HL-60 (cell line): ENCODE data around the gene DIDO1.

Experiments
- DNase-seq, 2 experiments: peaks; one replicate each; pipeline ENCODE4 v3.0.0-alpha.2; 2010 to 2020; ENCODE audit warnings: low read depth in 1 of 2, low spot score in 1 of 2
- H3K27ac ChIP-seq: fragments of 250-450 bp; sonication (Bioruptor Pico); replicated peaks from 2 replicates; pipeline ENCODE4 v1.5.1; 2020; ENCODE audit warnings: mild to moderate bottlenecking, moderate library complexity
- H3K27me3 ChIP-seq: fragments of 250-450 bp; sonication (Bioruptor Pico); 2 replicates; pipeline ENCODE4 v1.5.1; 2021; ENCODE audit warnings: mild to moderate bottlenecking, moderate library complexity; ENCODE audit not compliant: insufficient read depth, poor library complexity, severe bottlenecking
- H3K4me3 ChIP-seq: replicated peaks from 2 replicates; pipeline ENCODE4 v1.5.1; 2011; ENCODE audit warnings: mild to moderate bottlenecking, control low read depth, low read length; ENCODE audit not compliant: insufficient read depth
- CTCF ChIP-seq: IDR thresholded peaks from one replicate; pipeline ENCODE4 v1.5.1; 2011; ENCODE audit warnings: low read length, control low read depth, inconsistent platforms; ENCODE audit not compliant: insufficient read depth
- GABPA ChIP-seq: IDR thresholded peaks from 2 replicates; pipeline ENCODE4 v1.6.1; 2012; ENCODE audit warnings: low read depth
- POLR2AphosphoS5 ChIP-seq: IDR thresholded peaks from 2 replicates; pipeline ENCODE4 v1.6.1; 2012; ENCODE audit warnings: low read depth
- REST ChIP-seq: IDR thresholded peaks from 2 replicates; pipeline ENCODE4 v1.6.1; 2012; ENCODE audit warnings: low read depth; ENCODE audit not compliant: insufficient replicate concordance
- SPI1 ChIP-seq: IDR thresholded peaks from 2 replicates; pipeline ENCODE4 v1.6.1; 2012; ENCODE audit warnings: low read depth, mild to moderate bottlenecking, borderline replicate concordance

The DIDO1 gene

GRCh38 chr20:62898093-62898964 lies 28.0 kb downstream of the DIDO1 start:
- DNase-seq = no peak
- Histone ChIP-seq H3K4me3 (no peak overlapping the region), H3K27me3 (no peaks in the 10 kb centered on the region), H3K27ac (no peak overlapping the region)
- TF ChIP-seq GABPA (no peak), SPI1 (no peak), REST (no peak), POLR2AphosphoS5 (no peak), CTCF (no peak)

GRCh38 chr20:62897666-62898065 lies 28.6 kb downstream of the DIDO1 start:
- no peaks in the 10 kb centered on the region for H3K27me3 ChIP-seq
- no peak for DNase-seq
- no peak overlapping the region for H3K4me3 ChIP-seq
- no peak overlapping the region for H3K27ac ChIP-seq
- TF ChIP-seq GABPA = no peak
- TF ChIP-seq CTCF = no peak
- no peak for TF ChIP-seq POLR2AphosphoS5

- TF ChIP-seq SPI1 (no peak), CTCF (no peak), REST (no peak), POLR2AphosphoS5 (no peak), GABPA (no peak)
- no peak overlapping the region for H3K27ac ChIP-seq
- H3K4me3 ChIP-seq = no peak overlapping the region
- DNase-seq = no peak
- no peaks in the 10 kb centered on the region for H3K27me3 ChIP-seq
Measured at GRCh38 chr20:62896526-62896925, 29.8 kb downstream of the DIDO1 start.

- Histone ChIP-seq H3K4me3 (no peak overlapping the region), H3K27ac (no peak overlapping the region), H3K27me3 (no peaks in the 10 kb centered on the region)
- TF ChIP-seq GABPA = no peak
- TF ChIP-seq REST = no peak
- no peak for TF ChIP-seq CTCF
- TF ChIP-seq SPI1 = no peak
- no peak for TF ChIP-seq POLR2AphosphoS5
- DNase-seq = no peak
Measured at GRCh38 chr20:62895539-62895938, 30.8 kb downstream of the DIDO1 start.
